Trophoblast cell (in vitro differentiated cells and primary cell): ENCODE data around the gene ZNF414.

Source experiments
- DNase-seq, 2 donors: peaks; one replicate each; pipeline ENCODE4 v3.0.0-alpha.2; 2016
- H2AFZ ChIP-seq: 2 replicates; pipeline ENCODE4 v1.6.1; 2013; ENCODE audit warnings: low read length, moderate library complexity, mild to moderate bottlenecking; ENCODE audit not compliant: insufficient read depth, poor library complexity
- H2AK5ac ChIP-seq: 2 replicates; pipeline ENCODE4 v1.6.1; 2013; ENCODE audit warnings: mild to moderate bottlenecking, low read length
- H2BK120ac ChIP-seq: 2 replicates; pipeline ENCODE4 v1.6.1; 2013; ENCODE audit warnings: low read length, mild to moderate bottlenecking, moderate library complexity; ENCODE audit not compliant: insufficient read depth, poor library complexity
- H2BK12ac ChIP-seq: 2 replicates; pipeline ENCODE4 v1.6.1; 2013; ENCODE audit warnings: mild to moderate bottlenecking, low read length, moderate library complexity
- H2BK5ac ChIP-seq: 2 replicates; pipeline ENCODE4 v1.6.1; 2013; ENCODE audit warnings: low read length, low read depth, moderate library complexity, mild to moderate bottlenecking; ENCODE audit not compliant: poor library complexity
- H3K14ac ChIP-seq: 2 replicates; pipeline ENCODE4 v1.6.1; 2013; ENCODE audit warnings: mild to moderate bottlenecking, low read length
- H3K18ac ChIP-seq: 2 replicates; pipeline ENCODE4 v1.6.1; 2013; ENCODE audit warnings: mild to moderate bottlenecking, low read length
- H3K23ac ChIP-seq: 2 replicates; pipeline ENCODE4 v1.6.1; 2013; ENCODE audit warnings: low read length
- H3K27ac ChIP-seq: 2 replicates; pipeline ENCODE4 v1.5.1; 2013; ENCODE audit warnings: low read depth, mild to moderate bottlenecking, inconsistent platforms, low read length, moderate library complexity
- H3K27me3 ChIP-seq: 2 replicates; pipeline ENCODE4 v1.6.1; 2013; ENCODE audit warnings: inconsistent platforms, mild to moderate bottlenecking, low read length, moderate library complexity; ENCODE audit not compliant: insufficient read depth
- H3K36me3 ChIP-seq, 2 experiments: 1 replicate in 1 of 2; 2 replicates in 1 of 2; pipeline ENCODE4 v1.6.1; 2013; ENCODE audit warnings: low read length in 2 of 2, mild to moderate bottlenecking in 2 of 2, moderate library complexity in 1 of 2; ENCODE audit not compliant: insufficient read depth in 2 of 2, control insufficient read depth in 1 of 2
- H3K4ac ChIP-seq: 2 replicates; pipeline ENCODE4 v1.6.1; 2013; ENCODE audit warnings: low read depth, mild to moderate bottlenecking, low read length, moderate library complexity
- H3K4me1 ChIP-seq, 2 experiments: 1 replicate in 1 of 2; 2 replicates in 1 of 2; pipeline ENCODE4 v1.6.1; 2013; ENCODE audit warnings: low read length in 2 of 2, mild to moderate bottlenecking in 2 of 2, moderate library complexity in 1 of 2; ENCODE audit not compliant: insufficient read depth in 2 of 2, control insufficient read depth in 1 of 2
- H3K4me2 ChIP-seq: 2 replicates; pipeline ENCODE4 v1.6.1; 2013; ENCODE audit warnings: inconsistent platforms, mild to moderate bottlenecking, low read length, moderate library complexity
- H3K4me3 ChIP-seq: 2 replicates; pipeline ENCODE4 v1.5.1; 2013; ENCODE audit warnings: mild to moderate bottlenecking, low read depth, low read length, inconsistent platforms
- H3K79me1 ChIP-seq: one replicate; pipeline ENCODE4 v1.6.1; 2013; ENCODE audit warnings: low read length
- H3K79me2 ChIP-seq: 2 replicates; pipeline ENCODE4 v1.6.1; 2013; ENCODE audit warnings: low read length, mild to moderate bottlenecking; ENCODE audit not compliant: control insufficient read depth, insufficient read depth, poor library complexity
- H3K9ac ChIP-seq: 2 replicates; pipeline ENCODE4 v1.6.1; 2013; ENCODE audit warnings: mild to moderate bottlenecking, low read length
- H3K9me3 ChIP-seq: 2 replicates; pipeline ENCODE4 v1.6.1; 2013; ENCODE audit warnings: low read depth, mild to moderate bottlenecking, control low read depth, inconsistent platforms, low read length; ENCODE audit not compliant: insufficient read depth
- H4K12ac ChIP-seq: 2 replicates; pipeline ENCODE4 v1.6.1; 2013; ENCODE audit warnings: low read depth, mild to moderate bottlenecking, low read length, moderate library complexity
- H4K8ac ChIP-seq: 2 replicates; pipeline ENCODE4 v1.6.1; 2013; ENCODE audit warnings: low read depth, mild to moderate bottlenecking, low read length, moderate library complexity
- H4K91ac ChIP-seq: one replicate; pipeline ENCODE4 v1.6.1; 2013; ENCODE audit warnings: low read depth, mild to moderate bottlenecking, low read length, moderate library complexity
- WGBS: extraction: QIAGEN DNeasy Blood & Tissue Kit; methylation state at CpG from one replicate; pipeline ENCODE4 v1.1.7; 2013; ENCODE audit warnings: missing lambda C conversion rate; ENCODE audit not compliant: insufficient read length, insufficient coverage; ENCODE audit errors: extremely low coverage; 5-methylcytosine and 5-hydroxymethylcytosine counted together

Gene ZNF414

GRCh38 chr19:8528500-8528899 is 14.5 kb upstream of the ZNF414 start:
- Histone ChIP-seq H3K79me1 (peaks cover 5% of the 10 kb centered on the region), H2BK5ac (no peak overlapping the region), H4K8ac (no peak overlapping the region), H2AFZ (no peak overlapping the region), H3K4me2 (no peak overlapping the region), H4K12ac (no peak overlapping the region), H4K91ac (no peak overlapping the region), H3K4ac (no peak overlapping the region), H2AK5ac (no peak overlapping the region), H3K9ac (no peak overlapping the region), H3K27me3 (no peaks in the 10 kb centered on the region), H3K23ac (no peak overlapping the region), H3K36me3 (peaks cover 3% of the 10 kb centered on the region in 2 experiments), H3K14ac (no peak overlapping the region), H2BK120ac (no peak overlapping the region), H3K18ac (no peak overlapping the region), H3K27ac (no peak overlapping the region), H3K4me1 (peaks cover 3 to 9% of the 10 kb centered on the region in 2 experiments), H3K79me2 (peaks cover 4% of the 10 kb centered on the region), H2BK12ac (no peak overlapping the region), H3K9me3 (peaks cover 7% of the 10 kb centered on the region), H3K4me3 (no peak overlapping the region)
- no CpG with 5 or more reads among the region's 4 CpGs for WGBS
- DNase-seq: no peak

- no peak overlapping the region for H3K23ac ChIP-seq
- H3K4ac ChIP-seq: no peak overlapping the region
- H3K36me3 ChIP-seq: peaks cover 3% of the 10 kb centered on the region in 2 experiments
- H3K27ac ChIP-seq: peak overlapping the region; percentile 69
- H2BK5ac ChIP-seq: no peak overlapping the region
- H3K4me3 ChIP-seq: peak overlapping the region; percentile 82
- H3K18ac ChIP-seq: peak overlapping the region; percentile 56
- peak overlapping the region; percentile 70 for H2AFZ ChIP-seq
- H4K8ac ChIP-seq: peak overlapping the region; percentile 81
- no peak overlapping the region for H2BK12ac ChIP-seq
- peaks cover 3 to 9% of the 10 kb centered on the region in 2 experiments for H3K4me1 ChIP-seq
- H3K14ac ChIP-seq: peak overlapping the region; percentile 76
- H4K91ac ChIP-seq: peak overlapping the region; percentile 31
- peak; percentile 79 to 89 for DNase-seq
- peak overlapping the region; percentile 60 for H2BK120ac ChIP-seq
- peak overlapping the region; percentile 51 for H3K4me2 ChIP-seq
- H3K79me1 ChIP-seq: peaks cover 5% of the 10 kb centered on the region
- H2AK5ac ChIP-seq: no peak overlapping the region
- peaks cover 7% of the 10 kb centered on the region for H3K9me3 ChIP-seq
- peaks cover 4% of the 10 kb centered on the region for H3K79me2 ChIP-seq
- peak overlapping the region; percentile 83 for H4K12ac ChIP-seq
- H3K27me3 ChIP-seq: no peaks in the 10 kb centered on the region
- WGBS: no CpG with 5 or more reads among the region's 57 CpGs
- no peak overlapping the region for H3K9ac ChIP-seq
Observed at GRCh38 chr19:8526345-8527091, 12.6 kb upstream of the ZNF414 start.

- H2BK12ac ChIP-seq: no peak overlapping the region
- no peak overlapping the region for H3K9ac ChIP-seq
- DNase-seq: no peak
- no peak overlapping the region for H4K91ac ChIP-seq
- H3K27ac ChIP-seq: no peak overlapping the region
- peak overlapping the region; percentile 75 for H4K8ac ChIP-seq
- H3K18ac ChIP-seq: no peak overlapping the region
- H3K23ac ChIP-seq: no peak overlapping the region
- peak overlapping the region; percentile 1 for H4K12ac ChIP-seq
- H3K4me1 ChIP-seq: peaks cover 3 to 9% of the 10 kb centered on the region in 2 experiments
- no CpG with 5 or more reads among the region's 15 CpGs for WGBS
- peaks cover 4% of the 10 kb centered on the region for H3K79me2 ChIP-seq
- peak overlapping the region; percentile 58 for H3K4me2 ChIP-seq
- no peak overlapping the region for H2BK5ac ChIP-seq
- H3K4me3 ChIP-seq: no peak overlapping the region
- H3K27me3 ChIP-seq: no peaks in the 10 kb centered on the region
- no peak overlapping the region for H3K4ac ChIP-seq
- H3K14ac ChIP-seq: peak overlapping the region; percentile 19
- H2AK5ac ChIP-seq: no peak overlapping the region
- H2BK120ac ChIP-seq: no peak overlapping the region
- peaks cover 2 to 3% of the 10 kb centered on the region in 2 experiments for H3K36me3 ChIP-seq
- H3K9me3 ChIP-seq: peaks cover 7% of the 10 kb centered on the region
- peaks cover 5% of the 10 kb centered on the region for H3K79me1 ChIP-seq
- H2AFZ ChIP-seq: peak overlapping the region; percentile 73
Observed at GRCh38 chr19:8525401-8525684, 11.4 kb upstream of the ZNF414 start.

GRCh38 chr19:8519388-8519787 is 5.4 kb upstream of the ZNF414 start:
- no peak overlapping the region for H2BK5ac ChIP-seq
- H3K23ac ChIP-seq: no peak overlapping the region
- no peak overlapping the region for H2BK12ac ChIP-seq
- DNase-seq: no peak
- H2BK120ac ChIP-seq: no peak overlapping the region
- no peak overlapping the region for H4K91ac ChIP-seq
- no peak overlapping the region for H3K14ac ChIP-seq
- H3K4ac ChIP-seq: no peak overlapping the region
- no CpG with 5 or more reads among the region's 6 CpGs for WGBS
- H2AFZ ChIP-seq: no peak overlapping the region
- no peak overlapping the region for H4K12ac ChIP-seq
- no peak overlapping the region for H3K4me2 ChIP-seq
- no peaks in the 10 kb centered on the region for H3K79me2 ChIP-seq
- H3K79me1 ChIP-seq: no peaks in the 10 kb centered on the region
- H3K18ac ChIP-seq: no peak overlapping the region
- H3K4me1 ChIP-seq: peaks cover 3 to 5% of the 10 kb centered on the region in 2 experiments
- H3K9ac ChIP-seq: no peak overlapping the region
- no peak overlapping the region for H2AK5ac ChIP-seq
- no peaks in the 10 kb centered on the region for H3K36me3 ChIP-seq
- H3K27ac ChIP-seq: no peak overlapping the region
- no peak overlapping the region for H3K4me3 ChIP-seq
- no peaks in the 10 kb centered on the region for H3K27me3 ChIP-seq
- peaks cover 1% of the 10 kb centered on the region for H3K9me3 ChIP-seq
- no peak overlapping the region for H4K8ac ChIP-seq
